GM21447 (cell line): ENCODE data around the gene PLCB2.

ENCODE experiments used
- ATAC-seq: cut with Tn5 transposase; IDR thresholded peaks from one replicate; pipeline ENCODE4 v1.9.1; 2021; ENCODE audit not compliant: unreplicated experiment

PLCB2 gene

DNA sequence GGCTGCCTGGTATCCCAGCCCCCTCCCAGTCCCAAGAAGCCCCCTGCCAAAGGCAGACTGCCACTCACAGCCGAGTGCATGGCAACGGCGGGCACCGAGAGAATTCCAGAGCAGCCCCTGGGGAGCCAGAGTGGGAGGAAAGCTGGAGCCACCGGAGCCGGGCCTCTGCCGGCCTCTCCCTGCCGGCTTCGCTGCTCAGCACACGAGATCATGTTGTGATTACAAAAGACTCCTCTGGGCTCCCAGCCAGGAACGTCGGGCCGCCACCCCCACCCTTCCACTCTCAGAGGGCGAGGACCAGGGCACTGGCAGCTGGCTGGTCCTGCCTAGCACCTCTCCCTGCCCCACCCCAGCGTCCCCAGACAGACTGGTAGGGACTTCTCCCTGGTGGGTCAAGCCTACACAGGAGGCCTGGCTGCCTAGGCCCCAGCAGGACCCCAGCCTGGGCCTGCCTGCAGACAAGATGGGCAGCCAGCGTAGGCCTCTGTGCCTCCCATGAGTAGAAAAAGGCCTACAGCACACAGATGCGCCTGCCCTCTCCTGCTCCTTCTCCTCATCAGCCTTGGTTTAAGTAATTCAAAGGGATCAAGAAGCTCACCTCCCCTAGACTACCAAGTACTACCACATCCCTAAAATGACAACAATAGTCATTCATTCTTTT lies 33.1 kb upstream of the PLCB2 start, which contains the start of gene CCDC9B:
Gene CCDC9B, minus strand, starts transcription at position 200 of the 661 bp plus-strand sequence. Its CDS starts 120 bp downstream, at position 80.
- ATAC-seq = no peak

DNA sequence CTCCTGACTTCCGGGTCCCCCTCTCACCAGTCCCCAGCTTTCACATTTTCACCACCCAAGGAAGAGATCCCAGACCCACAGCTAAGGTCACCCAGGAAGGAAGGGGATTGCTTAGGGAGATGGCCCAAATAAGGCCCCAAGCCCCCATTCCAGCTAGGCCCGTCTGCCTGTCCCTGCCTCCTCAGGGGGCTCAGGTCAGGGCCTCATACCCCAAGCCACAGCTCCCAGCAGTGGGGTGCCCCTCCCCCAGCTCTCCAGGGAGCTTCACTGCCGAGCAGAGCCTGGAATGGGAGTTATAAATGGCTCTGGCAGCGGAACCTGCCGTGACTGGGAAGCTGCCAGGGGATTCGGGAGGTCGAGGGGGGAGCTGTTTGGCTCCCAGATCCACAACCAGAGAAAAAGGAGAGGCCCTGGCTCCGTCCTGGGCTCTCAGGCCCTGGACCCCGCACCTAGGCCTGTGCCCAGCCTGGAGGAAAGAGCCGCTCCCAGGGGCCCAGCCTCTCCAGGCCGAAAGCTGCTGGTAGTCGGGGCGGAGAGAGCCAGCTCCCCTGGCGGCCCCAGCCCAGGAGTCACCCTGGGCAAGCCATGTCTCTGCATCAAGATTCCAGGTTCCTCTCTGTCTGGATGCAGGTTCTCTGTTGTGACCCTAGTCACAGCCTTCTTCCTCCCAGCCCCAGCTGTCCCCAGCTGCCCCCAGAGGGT lies 32.5 kb upstream of the PLCB2 start:
- ATAC-seq = no peak

DNA sequence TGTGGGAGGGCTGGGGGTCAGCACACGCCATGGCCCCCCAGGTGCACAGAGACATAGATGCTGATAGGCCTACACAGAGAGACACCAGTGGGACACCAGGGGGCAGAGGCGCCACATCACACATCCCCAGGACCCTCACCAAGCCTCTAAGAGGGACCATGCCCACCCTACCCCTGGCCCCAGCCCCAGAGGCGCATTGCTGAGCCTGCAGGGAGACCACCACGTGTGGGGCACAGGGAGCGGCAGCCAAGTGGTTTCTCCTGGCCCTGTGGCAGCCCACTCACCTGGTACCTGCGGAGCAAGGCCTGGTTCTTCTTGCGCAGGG lies 31.8 kb upstream of the PLCB2 start:
- no peak for ATAC-seq

DNA sequence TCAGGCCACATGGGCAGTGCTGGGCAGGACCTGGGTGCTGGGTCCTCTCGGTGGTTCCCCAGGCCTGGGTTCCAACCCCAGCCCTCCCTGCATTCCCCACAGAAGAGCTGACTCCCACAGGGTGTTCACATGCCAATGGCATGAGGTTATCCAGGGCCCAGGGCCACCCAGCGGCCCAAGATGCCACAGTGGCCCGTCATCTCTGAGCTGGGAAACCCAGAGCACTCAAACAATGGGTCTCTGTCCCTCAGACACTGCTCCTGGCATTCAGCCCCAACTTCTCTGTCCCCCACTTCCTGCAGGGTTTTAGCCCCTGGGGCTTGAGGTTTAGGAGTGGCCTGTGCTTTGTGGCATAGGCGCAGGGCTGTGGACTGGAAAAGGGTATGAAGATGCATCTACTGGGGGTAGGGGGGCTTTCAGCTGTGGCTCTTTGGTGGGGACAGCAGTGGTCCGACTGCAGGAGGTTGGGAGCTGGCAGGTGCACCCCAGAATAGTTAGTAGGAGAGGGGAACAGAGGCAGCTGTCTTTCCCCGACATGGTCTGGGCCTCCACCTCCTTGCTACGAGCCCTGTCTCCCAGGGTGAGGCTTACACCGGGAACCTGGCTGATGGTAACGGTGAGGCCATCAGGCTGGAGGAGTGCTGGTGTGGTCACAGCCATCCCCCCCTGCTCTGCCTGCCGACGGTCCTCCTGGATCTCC lies 31.3 kb upstream of the PLCB2 start:
- ATAC-seq = no peak

DNA sequence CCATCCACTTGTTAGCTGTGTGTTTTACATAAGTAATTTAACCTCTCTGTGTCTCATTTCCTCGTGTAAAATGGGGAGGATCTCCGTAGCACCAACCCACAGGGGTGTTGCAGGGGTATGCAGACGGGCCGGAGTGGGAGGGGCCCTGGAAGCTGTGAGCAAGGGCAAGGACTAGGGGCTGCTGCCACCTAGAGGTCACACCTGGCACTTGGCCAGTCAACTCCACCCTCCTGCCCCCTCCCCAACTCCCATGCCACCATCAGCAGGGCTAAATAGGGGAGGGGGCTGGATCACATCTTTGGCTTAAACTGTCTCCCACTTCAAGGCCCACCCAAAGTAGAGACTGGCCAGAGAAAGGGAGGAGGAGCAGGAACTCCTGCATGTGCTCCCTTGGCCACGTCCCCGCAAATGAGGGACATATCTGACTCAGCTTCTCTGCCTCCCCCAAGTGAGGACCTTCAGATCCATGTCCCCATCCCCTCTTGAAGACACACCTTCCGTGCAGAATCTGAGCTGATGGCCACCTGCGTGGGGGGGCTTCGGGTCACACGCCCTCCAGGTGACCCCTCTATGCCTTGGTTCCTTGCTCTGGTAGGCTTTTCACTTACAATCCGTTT lies 30.4 kb upstream of the PLCB2 start:
- ATAC-seq = no peak

DNA sequence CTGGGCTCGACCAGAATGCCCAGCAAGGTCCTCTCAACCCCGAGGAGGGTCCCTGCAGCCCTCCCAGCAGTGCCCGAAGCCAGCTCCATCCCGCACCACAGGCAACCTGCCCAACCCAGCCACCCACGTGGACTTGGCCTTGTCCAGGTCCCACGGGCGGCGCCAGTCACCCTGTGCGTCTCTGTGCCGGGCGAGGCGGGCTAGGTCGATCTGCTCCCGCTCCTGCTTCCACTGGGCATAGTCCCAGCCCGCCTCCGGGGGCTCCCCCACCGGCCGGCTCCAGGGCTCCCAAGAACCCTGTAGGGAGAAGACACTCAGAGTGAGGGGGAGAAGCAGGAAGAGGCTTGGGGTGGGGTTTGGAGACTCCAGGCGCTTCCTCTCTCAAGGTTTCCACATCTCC lies 29.9 kb upstream of the PLCB2 start:
- no peak for ATAC-seq

DNA sequence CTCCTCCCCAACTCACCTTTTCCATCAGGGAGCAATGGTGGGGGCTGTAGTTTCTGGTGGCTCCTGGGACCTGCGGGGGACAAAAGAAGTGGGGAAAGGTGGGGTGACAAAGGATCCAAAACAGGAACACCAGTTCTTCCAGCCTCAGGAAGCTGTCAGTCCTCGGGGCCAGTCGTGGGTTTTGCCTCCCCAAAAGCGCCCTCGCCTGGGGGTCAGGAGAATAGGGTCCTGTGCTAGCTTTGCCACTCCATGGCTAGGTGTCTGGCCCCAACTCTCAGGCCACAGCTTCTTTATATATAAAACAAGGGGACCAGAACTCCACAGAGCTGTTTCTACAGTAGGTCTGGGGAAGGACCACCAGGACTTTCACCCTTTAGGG lies 29.0 kb upstream of the PLCB2 start:
- ATAC-seq = no peak

DNA sequence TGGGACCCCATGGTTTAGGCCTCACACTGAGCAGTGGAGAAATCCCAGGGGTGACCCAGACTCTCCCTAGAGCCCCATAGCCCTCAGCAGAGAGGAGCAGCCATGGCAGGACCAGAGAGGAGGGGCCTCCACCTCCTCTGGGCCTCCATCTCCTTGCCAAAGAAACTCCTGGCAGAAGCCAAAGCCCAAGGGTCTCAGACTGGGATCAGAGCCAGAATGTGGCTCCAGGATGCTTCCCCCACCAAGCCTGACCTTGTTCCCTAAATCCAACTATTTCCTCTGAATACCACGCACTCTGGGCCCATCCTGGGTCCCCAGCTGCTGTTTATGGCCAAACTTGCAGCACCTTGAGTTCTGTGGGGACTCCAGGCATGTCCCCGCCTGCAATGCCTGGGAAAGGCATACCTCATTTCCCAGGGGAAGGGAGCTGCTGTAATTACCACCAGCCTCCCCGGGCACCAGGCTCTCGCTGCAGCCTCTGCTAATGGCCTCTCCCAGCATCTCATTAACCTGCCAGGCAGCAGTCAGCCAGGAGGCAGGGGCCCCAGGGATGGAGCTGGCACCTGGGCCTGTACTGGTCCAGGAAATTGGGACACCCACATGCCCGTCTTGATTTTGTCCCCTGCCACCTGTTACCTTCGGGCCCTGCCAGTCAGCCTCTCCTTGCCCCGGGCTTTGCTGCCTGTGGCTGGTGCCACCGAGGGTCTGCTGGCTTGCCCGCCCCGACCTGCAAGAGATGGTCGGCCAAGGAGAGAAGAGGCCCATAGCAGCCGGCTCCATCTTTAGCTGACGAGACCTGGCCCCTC lies 28.4 kb upstream of the PLCB2 start:
- ATAC-seq = no peak

DNA sequence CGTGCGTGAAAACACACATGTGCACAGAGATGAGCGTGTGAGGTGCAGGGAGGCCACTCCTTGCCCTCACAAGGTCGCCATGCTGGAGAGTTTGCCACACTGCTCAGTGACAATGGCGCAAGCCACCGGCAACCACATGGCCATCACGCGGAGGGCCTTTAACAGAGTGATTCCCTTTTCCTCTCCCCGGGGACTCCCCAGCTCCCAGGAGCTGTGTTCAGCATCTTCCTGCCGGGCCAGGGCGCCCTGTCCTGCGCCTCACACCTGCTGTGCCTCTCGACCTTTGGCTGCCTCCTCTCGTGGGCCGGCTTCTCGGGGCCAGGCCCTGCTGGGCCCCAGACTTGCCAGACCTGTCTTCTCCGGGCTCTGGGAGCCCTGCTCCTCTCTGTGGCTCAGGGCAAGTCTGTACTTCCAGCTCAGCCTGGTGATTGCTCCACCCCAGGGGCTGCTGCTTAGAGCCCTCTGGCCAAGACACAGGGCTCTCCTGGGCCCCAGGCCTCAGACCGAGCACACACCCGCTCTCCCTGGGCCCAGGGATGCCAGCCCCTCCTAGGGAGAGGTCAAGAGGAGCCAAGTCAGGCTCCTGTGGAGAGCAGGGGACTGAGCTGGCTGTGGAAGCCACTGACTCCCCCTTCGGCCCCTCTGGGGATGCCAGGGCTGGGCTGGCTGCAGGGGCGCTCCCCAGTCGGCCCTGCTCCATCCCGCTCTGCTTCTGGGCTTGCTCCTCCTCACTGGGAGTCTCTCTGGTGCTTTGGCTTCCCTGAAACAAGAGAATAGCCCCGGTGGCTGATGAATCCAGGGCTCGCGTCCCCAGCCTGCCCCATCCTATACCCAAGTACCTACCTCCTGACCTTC lies 27.4 kb upstream of the PLCB2 start:
- no peak for ATAC-seq

DNA sequence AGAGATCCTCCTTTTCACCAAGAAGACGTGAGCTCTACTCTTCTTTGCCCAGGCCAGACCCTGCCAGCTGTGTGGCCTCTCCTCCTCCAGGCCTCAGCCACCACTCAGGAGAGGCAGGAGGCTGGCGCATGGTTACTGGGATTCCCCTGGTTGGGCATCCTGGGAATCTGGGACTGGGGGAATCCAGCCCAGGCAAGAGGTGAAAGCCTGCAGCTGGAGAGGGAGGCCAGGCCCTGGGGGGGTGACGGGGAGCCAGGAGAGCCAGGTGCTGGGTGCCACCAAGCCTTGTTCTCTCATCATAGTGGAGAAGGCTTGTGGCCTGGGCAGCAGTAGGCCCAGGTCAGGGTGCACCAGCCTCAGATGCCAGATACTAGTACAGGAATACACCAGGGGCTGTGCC lies 26.8 kb upstream of the PLCB2 start:
- no peak for ATAC-seq

DNA sequence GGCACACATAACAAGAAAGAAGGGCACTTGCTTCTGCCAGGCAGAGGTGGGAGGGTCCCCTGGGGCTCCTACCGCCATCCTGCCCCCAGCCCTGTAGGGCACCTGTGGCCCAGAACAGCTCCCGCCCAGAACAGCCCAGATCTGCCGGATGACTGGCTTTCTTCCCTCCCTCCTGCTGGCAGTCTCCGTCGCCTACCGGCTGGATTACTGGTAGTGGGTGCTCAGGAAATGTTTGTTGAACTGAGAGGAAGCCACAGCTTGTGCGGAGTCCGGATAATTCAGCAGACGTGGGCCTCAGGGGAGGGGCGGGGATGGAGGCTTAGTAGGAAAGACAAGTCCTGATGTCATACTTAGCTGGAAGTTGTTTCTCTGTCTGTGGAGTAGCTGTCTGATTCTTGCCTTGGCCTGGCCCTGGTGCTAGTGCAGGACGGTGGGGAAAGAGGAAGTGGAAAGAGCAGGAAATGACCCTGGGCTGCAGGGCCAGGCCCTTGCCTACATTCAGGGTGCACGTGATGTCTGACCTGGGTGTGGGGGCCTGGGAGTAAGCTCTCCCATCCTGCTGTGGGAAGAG lies 26.3 kb upstream of the PLCB2 start:
- ATAC-seq = no peak

DNA sequence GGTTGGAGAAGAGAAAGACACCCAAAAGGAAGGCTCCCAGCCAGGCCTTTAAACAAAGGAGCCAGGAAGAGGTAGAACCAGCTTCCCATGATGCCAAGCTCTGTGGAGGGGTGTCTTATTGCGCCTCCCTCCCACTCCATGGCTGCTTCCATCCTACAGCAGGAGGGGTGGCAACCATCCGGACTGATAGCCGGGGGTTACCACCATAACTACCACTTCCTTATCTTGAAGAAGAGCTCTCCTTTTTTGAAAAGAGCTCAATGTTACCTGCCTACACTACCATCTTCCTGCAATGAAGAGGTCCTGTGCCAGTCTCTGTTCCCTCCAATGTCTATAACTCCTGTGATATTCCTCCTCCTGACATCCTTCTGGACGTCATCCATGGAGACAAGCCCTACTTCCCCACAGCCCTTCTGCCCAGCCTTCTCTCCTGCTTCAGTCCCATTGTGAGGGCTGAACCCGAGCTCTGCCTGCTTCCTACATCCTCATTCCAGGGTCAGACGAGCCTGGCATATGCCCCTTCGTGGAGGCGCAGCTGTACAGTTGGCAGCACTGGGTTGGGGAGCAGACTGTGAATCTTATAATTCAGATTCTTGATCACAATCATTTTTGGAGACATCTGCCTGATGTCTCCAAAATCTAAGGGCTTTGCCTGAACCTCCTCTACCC lies 24.5 kb upstream of the PLCB2 start:
- ATAC-seq = no peak

DNA sequence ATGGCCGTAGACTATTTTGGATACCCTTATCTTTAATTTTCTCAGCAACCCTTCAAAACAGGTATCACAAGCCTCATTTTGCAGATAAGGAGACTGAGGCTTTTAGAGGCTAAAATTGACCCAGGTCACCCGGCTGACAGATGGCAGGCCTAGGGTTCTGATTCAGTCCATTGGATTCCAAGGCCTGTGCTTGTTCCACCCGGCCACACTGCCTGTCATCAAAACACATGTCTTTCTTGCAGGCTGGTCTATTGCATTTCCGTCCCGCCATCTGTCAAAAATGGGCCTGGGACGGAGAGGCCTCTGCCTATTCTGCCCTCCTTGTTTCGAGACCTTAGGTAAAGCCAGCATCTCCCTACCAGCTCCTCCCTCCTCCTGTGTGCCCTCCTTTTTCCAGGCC lies 23.9 kb upstream of the PLCB2 start:
- no peak for ATAC-seq

DNA sequence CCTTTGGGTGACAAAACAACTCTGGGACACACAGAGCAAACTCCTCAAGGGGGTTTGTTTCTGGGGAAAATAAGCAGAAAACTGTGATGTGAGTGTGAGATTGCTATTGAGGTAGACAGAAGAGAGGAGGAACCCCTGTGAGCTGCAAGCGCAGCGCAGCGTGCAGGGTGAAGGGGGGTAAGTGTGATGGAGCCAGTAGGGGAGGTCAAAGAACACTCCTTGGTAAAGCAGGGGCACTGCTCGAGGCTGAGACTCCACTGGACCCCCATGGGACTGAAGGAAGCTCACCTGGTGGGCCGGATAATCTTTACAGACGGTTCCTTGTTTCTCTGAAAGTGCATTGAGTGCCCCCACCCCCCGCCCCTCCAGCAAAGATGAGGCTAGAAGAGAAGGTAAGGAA lies 23.3 kb upstream of the PLCB2 start:
- ATAC-seq = no peak

DNA sequence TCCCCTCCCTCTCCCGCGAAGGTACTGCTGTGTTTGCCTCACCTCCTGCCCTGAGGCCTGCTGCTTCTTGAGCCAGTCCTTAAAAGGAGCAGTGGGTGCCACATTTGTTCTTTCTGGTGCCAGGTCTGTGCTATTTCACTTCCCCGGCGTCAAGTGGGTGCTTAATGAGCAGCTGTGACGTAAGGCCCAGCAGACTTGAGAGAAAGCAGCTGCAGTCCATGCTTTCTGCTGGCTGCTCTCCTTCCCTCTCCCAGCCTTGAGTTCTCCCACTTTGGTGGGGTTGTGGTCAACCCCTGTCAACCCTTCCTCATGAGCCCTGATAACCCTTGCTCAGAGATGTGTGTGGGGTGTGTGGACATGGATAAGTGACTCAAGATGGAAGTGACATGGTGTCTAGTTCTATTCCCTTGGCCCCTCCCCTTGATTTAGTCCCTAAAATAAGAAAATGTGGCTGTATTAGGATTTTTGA lies 22.7 kb upstream of the PLCB2 start:
- ATAC-seq = no peak

DNA sequence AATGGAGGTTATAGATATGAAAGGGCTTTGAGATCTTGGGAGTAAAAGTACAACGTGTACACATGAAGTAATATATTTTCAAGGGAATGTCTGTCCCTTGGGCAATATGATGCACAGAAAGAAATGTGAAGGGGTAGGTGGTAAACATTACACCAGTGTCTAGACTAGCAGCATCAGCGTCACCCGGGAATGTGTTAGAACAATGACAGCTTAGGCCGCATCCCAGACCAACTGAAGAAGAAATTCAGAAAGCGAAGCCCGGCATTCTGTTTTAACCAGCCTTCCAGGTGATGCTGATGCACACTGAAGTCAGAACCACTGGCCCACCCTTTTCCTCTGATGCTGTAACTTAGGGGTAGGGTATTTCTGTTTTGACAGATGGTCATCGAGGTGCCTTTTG lies 22.1 kb upstream of the PLCB2 start:
- ATAC-seq = no peak

DNA sequence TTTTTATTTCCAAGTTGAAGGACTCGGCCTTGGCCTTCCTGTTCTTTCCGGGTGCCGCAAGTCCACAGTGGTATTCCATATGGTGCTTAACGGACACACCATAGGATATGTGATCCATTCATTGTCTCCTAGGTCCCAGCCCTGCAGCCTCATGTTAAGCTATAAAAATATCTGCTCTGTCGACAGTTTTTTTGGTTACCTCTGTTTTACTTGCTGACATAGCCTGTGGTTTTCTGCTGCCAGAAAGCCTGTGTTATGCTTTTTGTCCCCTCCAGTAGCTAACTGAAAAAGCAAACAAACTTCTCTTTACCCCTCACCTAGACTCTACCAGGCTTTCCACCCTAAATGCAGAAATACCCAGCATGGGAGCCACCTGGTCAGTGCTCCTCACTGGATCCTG lies 21.0 kb upstream of the PLCB2 start:
- no peak for ATAC-seq

DNA sequence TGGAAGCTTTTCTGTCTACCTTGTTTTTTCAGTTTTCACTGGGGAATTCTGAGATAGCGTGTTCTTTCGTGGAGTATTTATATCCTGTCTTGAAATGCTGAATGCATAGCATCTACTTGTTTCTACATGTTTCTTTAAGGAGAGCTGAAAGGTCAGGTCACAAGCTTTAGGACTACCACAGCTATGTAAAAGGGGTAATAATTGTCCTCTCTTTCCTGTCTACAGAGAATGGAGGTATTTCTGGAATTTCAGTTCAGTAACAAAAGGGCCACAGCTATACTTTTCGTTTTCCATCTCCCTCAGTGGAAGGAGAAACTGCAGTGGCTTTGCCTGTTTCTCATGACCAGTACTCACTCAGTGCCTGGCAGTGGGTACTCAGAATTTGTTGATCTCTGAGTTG lies 20.4 kb upstream of the PLCB2 start:
- no peak for ATAC-seq

DNA sequence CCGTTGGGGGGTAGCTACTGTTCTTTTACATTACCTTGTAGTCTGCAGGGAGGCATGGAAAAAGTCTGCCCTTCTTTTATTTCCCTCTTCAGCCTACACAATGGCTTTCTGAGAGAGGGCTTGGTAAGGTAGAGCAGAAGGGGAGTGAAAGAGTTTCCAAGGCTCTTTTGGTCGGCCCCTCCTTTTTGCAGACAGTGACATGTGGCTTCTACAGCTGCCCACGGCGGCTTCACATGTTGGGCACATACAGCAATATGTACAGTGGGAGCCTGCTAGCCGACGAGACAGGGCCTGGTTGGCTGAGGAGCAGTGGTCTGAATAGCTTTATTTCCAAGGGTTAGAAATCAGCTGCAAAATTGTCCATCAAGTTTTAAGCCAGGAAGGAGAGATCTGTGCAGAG lies 19.7 kb upstream of the PLCB2 start:
- no peak for ATAC-seq
